Activated naive CD4-positive, alpha-beta T cell treated with anti-CD3 and anti-CD28 coated beads, Interleukin-2, amount 10 ng/mL, durations not matched to agents 7 days and 5 days (primary cell): ENCODE data around the gene PTPRF.
A peak's percentile ranks its signal among the peaks of the same experiment; 100 is the strongest.

ENCODE experiments used
- CTCF ChIA-PET: fragments of 350-600 bp; sonication (Branson Sonifier 250); formaldehyde crosslinking; loops from one replicate; lab custom pipeline; 2021; ENCODE audit warnings: antibody characterized with exemption; lab: Charles Lee
- DNase-seq: peaks from one replicate; pipeline ENCODE4 v3.0.0-alpha.2; 2020
- H3K27ac Mint-ChIP-seq: one replicate; pipeline ENCODE4 v1.8.0; 2021; ENCODE audit warnings: mild to moderate bottlenecking, moderate library complexity, mixed read lengths
- H3K27me3 Mint-ChIP-seq: one replicate; pipeline ENCODE4 v1.8.0; 2021; ENCODE audit warnings: mild to moderate bottlenecking, mixed read lengths
- H3K36me3 Mint-ChIP-seq: one replicate; pipeline ENCODE4 v1.8.0; 2021; ENCODE audit warnings: mixed read lengths
- H3K4me1 Mint-ChIP-seq: one replicate; pipeline ENCODE4 v1.8.0; 2021; ENCODE audit warnings: mixed read lengths
- H3K4me3 Mint-ChIP-seq: one replicate; pipeline ENCODE4 v1.8.0; 2021; ENCODE audit warnings: mild to moderate bottlenecking, moderate library complexity, mixed read lengths
- H3K9me3 Mint-ChIP-seq: one replicate; pipeline ENCODE4 v1.8.0; 2021; ENCODE audit warnings: mixed read lengths

PTPRF gene

DNA sequence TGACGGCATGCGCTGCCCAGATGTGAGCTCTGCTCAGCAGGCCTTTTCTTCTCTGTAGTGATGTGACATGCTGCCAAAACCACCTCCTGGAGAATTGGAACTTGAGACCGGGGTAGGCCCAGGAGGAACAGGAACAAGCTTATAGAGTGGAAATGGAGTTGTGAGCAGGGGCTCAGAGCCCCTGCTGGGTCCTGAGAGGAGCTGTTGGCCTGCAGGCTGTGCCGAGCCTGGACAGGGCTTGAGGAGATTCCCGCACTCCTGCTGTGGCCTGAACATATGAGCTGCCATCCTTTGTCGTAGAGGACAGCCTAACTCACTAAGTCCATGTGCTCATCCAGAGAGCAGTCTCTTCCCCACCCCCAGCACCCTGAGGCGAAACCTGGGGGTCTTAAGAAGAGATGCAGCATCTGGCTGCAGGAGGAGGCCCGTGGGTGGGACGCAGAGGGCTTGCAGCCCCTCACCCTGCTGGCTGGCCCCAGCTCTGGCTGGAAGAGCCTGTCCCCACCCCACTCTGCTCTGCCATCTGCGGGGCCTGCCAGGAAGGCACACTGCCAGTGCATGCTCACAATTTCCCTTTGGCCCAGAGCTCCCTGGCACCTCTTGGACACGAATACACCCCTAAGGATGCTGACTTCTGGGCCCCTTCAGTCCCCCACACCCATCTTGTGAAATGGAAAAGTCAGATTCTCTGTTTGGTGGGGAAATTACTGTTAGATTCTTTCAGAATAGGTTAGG is 42.5 kb downstream of the PTPRF start:
- CTCF ChIA-PET, result no interaction called here

DNA sequence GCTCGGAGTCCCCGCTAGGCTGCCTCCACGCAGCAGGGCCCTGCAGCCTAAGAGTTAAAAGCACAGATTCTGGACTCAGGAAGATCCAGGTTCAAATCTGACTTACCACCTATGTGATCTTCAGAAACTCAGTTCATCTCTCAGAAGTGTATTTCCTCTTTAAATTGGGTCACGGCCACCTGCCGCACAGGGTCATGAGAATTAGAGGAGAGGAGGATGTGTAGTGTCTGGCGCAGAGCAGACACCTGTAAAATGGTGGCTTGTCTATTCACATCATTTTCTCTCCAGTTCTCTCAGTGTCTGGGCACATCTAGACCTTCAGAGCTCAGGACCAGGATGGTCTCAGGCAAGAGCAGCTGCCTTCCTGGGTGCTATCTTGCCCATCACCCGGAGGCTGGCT is 45.8 kb downstream of the PTPRF start:
- no peak for DNase-seq
- CTCF ChIA-PET, result no interaction called here
- Mint-ChIP-seq H3K4me3 (no peak overlapping the region), H3K27ac (no peak overlapping the region), H3K27me3 (peaks cover 2% of the 10 kb centered on the region), H3K36me3 (no peaks in the 10 kb centered on the region), H3K9me3 (no peaks in the 10 kb centered on the region), H3K4me1 (no peaks in the 10 kb centered on the region)

More for the DNA sequence above, 42.5 kb downstream of the PTPRF start:
- Mint-ChIP-seq H3K9me3 (no peaks in the 10 kb centered on the region), H3K36me3 (no peaks in the 10 kb centered on the region), H3K27me3 (peaks cover 8% of the 10 kb centered on the region), H3K4me3 (no peak overlapping the region), H3K27ac (no peak overlapping the region), H3K4me1 (no peaks in the 10 kb centered on the region)
- DNase-seq, result no peak

- Mint-ChIP-seq H3K4me3 (no peak overlapping the region), H3K27me3 (no peaks in the 10 kb centered on the region), H3K4me1 (peaks cover 5% of the 10 kb centered on the region), H3K9me3 (no peaks in the 10 kb centered on the region), H3K36me3 (no peaks in the 10 kb centered on the region), H3K27ac (no peak overlapping the region)
- DNase-seq, result no peak
- CTCF ChIA-PET, result interaction anchor here (1.2 kb wide), 1 partner anchor 357 kb away, joined by 3 read pairs; no protein-coding TSS in a partner anchor
Measured at GRCh38 chr1:43577655-43578542, 47.2 kb downstream of the PTPRF start.

DNA sequence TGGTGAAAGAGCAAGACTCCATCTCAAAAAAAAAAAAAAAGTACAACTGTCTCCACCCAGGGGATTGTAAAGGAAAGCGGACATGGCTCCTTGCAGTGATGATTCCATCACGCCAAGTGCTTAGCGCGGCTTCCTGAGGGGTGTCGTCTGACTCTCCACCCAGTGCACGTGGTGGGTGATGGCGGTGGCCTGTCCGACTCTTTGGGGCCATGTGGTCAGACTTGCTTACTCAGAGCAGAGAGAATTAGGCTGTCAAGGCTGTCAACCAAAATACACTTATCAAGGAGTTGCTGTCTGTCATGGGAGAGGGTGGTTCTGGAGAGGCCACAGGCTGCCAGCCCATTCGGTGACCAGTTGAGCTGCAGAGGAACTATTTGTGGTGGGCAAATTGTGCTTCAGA is 49.4 kb downstream of the PTPRF start:
- H3K4me1 Mint-ChIP-seq, result peaks cover 5% of the 10 kb centered on the region
- CTCF ChIA-PET, result interaction anchor here (1.2 to 1.4 kb wide), 2 partner anchors 25 to 183 kb away, joined by 4 to 6 read pairs; no protein-coding TSS in a partner anchor
- no peaks in the 10 kb centered on the region for H3K36me3 Mint-ChIP-seq
- DNase-seq, result no peak
- H3K27ac Mint-ChIP-seq, result no peak overlapping the region
- no peak overlapping the region for H3K4me3 Mint-ChIP-seq
- no peaks in the 10 kb centered on the region for H3K27me3 Mint-ChIP-seq
- H3K9me3 Mint-ChIP-seq, result no peaks in the 10 kb centered on the region

DNA sequence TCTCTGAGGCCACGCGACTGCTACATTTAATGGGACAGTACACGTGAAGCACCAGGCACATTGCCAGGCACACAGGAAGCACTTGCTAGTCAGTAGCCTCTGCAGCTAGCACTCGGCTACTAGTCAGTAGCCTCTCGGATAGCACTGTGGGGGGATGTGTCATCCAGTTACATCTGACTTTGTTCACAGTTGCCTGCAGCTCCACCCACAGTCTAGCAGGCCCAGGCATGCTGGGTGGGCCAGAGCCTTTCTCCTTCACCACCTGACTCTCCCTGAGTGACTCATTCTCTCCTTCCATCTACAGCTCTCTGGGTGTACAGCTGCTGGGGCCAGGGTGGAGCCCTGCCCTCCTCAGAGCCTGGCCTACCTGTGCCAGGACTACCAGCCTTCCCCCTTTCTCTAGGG is 51.5 kb downstream of the PTPRF start:
- no peaks in the 10 kb centered on the region for H3K36me3 Mint-ChIP-seq
- H3K9me3 Mint-ChIP-seq, result no peaks in the 10 kb centered on the region
- H3K27ac Mint-ChIP-seq, result no peak overlapping the region
- peaks cover 5% of the 10 kb centered on the region for H3K4me1 Mint-ChIP-seq
- H3K4me3 Mint-ChIP-seq, result no peak overlapping the region
- CTCF ChIA-PET, result no interaction called here
- no peaks in the 10 kb centered on the region for H3K27me3 Mint-ChIP-seq
- DNase-seq, result peak; percentile 39

- H3K4me1 Mint-ChIP-seq, result peaks cover 5% of the 10 kb centered on the region
- no peak overlapping the region for H3K27ac Mint-ChIP-seq
- DNase-seq, result no peak
- H3K27me3 Mint-ChIP-seq, result no peaks in the 10 kb centered on the region
- H3K4me3 Mint-ChIP-seq, result no peak overlapping the region
- H3K36me3 Mint-ChIP-seq, result no peaks in the 10 kb centered on the region
- H3K9me3 Mint-ChIP-seq, result no peaks in the 10 kb centered on the region
- CTCF ChIA-PET, result no interaction called here
Measured at GRCh38 chr1:43583058-43583457, 52.4 kb downstream of the PTPRF start.

GRCh38 chr1:43584204-43584603 is 53.5 kb downstream of the PTPRF start:
- Mint-ChIP-seq H3K4me3 (no peak overlapping the region), H3K4me1 (peaks cover 5% of the 10 kb centered on the region), H3K9me3 (no peaks in the 10 kb centered on the region), H3K36me3 (no peaks in the 10 kb centered on the region), H3K27me3 (no peaks in the 10 kb centered on the region), H3K27ac (no peak overlapping the region)
- no peak for DNase-seq
- CTCF ChIA-PET, result no interaction called here

DNA sequence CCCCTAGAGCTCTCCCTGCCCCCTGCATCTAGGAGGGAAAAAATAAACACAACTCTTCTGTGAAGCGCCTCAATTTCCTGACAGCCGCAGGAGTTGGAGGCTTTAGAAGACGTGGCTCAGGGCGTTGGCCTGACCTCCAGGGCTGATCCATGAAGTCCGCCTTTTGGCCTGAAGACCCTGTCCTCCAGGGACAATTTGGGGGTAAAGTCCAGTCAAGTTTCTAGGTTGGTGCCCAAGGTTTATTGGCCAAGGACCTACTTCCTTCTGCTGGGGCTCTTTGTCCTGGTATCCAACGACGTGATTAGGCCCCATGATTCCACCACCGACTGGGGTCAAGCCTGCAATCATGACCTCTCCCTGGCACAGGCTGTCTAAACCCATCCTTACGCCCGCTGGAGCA is 54.9 kb downstream of the PTPRF start:
- no peaks in the 10 kb centered on the region for H3K36me3 Mint-ChIP-seq
- H3K27me3 Mint-ChIP-seq, result no peaks in the 10 kb centered on the region
- no peak for DNase-seq
- no peak overlapping the region for H3K27ac Mint-ChIP-seq
- H3K9me3 Mint-ChIP-seq, result no peaks in the 10 kb centered on the region
- CTCF ChIA-PET, result no interaction called here
- H3K4me3 Mint-ChIP-seq, result no peak overlapping the region
- H3K4me1 Mint-ChIP-seq, result peaks cover 5% of the 10 kb centered on the region

- no peaks in the 10 kb centered on the region for H3K36me3 Mint-ChIP-seq
- no peak for DNase-seq
- no peak overlapping the region for H3K4me3 Mint-ChIP-seq
- H3K9me3 Mint-ChIP-seq, result no peaks in the 10 kb centered on the region
- no peaks in the 10 kb centered on the region for H3K27me3 Mint-ChIP-seq
- CTCF ChIA-PET, result no interaction called here
- H3K27ac Mint-ChIP-seq, result no peak overlapping the region
- peaks cover 5% of the 10 kb centered on the region for H3K4me1 Mint-ChIP-seq
Measured at GRCh38 chr1:43586136-43586731, 55.6 kb downstream of the PTPRF start.

DNA sequence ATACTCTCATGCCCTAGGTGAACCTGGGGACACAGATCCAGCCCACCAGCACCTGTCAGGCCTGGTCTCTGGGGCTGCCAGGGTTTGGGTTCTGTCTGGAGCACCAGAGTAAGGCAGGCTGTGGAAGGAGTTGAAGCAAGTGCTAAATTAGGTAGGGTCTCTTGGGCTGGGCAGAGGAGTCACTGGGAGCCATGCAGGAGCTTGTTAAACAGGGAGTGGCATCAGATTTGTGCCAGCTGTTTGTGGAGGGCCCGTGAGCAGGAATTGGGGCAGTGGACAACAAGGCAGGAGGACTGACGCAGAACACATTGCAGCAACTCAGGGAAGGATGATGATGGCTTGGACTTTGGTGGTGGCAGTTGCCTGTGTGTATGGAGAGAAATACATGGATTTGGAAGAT is 56.3 kb downstream of the PTPRF start:
- no peaks in the 10 kb centered on the region for H3K27me3 Mint-ChIP-seq
- no peak overlapping the region for H3K4me3 Mint-ChIP-seq
- H3K4me1 Mint-ChIP-seq, result peaks cover 4% of the 10 kb centered on the region
- CTCF ChIA-PET, result no interaction called here
- no peaks in the 10 kb centered on the region for H3K9me3 Mint-ChIP-seq
- no peak overlapping the region for H3K27ac Mint-ChIP-seq
- H3K36me3 Mint-ChIP-seq, result no peaks in the 10 kb centered on the region
- DNase-seq, result no peak

DNA sequence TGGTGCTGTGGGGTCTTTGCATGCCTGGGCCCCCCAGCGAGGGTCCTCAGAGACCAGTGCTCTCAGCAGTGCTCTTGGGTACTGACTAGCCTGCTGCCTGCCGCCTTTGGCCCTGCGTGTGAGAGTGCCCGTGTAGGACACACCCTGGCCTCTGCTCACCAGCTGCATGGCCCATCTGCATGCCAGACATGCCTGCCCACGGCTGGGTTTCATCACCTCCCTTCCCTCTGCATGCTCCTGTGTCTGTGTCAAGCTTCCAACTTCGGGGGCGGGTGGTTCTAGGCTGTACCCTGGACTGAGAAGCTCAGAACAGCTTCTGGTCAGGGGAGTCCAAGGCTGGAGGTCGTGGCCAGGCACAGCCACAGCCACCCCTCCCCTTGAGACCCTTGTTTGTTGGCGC is 56.9 kb downstream of the PTPRF start:
- Mint-ChIP-seq H3K9me3 (no peaks in the 10 kb centered on the region), H3K27ac (no peak overlapping the region), H3K36me3 (no peaks in the 10 kb centered on the region), H3K4me3 (no peak overlapping the region), H3K27me3 (no peaks in the 10 kb centered on the region), H3K4me1 (no peaks in the 10 kb centered on the region)
- CTCF ChIA-PET, result no interaction called here
- no peak for DNase-seq

DNA sequence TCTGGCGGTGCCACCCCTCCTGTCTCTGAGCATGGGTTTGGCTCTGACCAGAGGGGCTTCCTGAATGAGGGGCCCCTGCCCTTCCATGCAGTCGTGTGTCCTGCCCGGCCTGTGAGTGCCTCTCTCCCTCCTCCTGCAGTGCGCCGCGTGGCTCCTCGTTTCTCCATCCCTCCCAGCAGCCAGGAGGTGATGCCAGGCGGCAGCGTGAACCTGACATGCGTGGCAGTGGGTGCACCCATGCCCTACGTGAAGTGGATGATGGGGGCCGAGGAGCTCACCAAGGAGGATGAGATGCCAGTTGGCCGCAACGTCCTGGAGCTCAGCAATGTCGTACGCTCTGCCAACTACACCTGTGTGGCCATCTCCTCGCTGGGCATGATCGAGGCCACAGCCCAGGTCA is 57.9 kb downstream of the PTPRF start:
- DNase-seq, result no peak
- H3K4me1 Mint-ChIP-seq, result no peaks in the 10 kb centered on the region
- CTCF ChIA-PET, result no interaction called here
- no peaks in the 10 kb centered on the region for H3K27me3 Mint-ChIP-seq
- H3K9me3 Mint-ChIP-seq, result no peaks in the 10 kb centered on the region
- no peak overlapping the region for H3K27ac Mint-ChIP-seq
- H3K36me3 Mint-ChIP-seq, result no peaks in the 10 kb centered on the region
- H3K4me3 Mint-ChIP-seq, result no peak overlapping the region

GRCh38 chr1:43590388-43590925 is 59.8 kb downstream of the PTPRF start:
- no peak overlapping the region for H3K27ac Mint-ChIP-seq
- CTCF ChIA-PET, result no interaction called here
- no peaks in the 10 kb centered on the region for H3K36me3 Mint-ChIP-seq
- no peak overlapping the region for H3K4me3 Mint-ChIP-seq
- H3K4me1 Mint-ChIP-seq, result no peaks in the 10 kb centered on the region
- H3K27me3 Mint-ChIP-seq, result no peaks in the 10 kb centered on the region
- no peaks in the 10 kb centered on the region for H3K9me3 Mint-ChIP-seq
- DNase-seq, result no peak

- Mint-ChIP-seq H3K9me3 (no peaks in the 10 kb centered on the region), H3K36me3 (no peaks in the 10 kb centered on the region), H3K27ac (no peak overlapping the region), H3K27me3 (no peaks in the 10 kb centered on the region), H3K4me3 (no peak overlapping the region), H3K4me1 (no peaks in the 10 kb centered on the region)
- DNase-seq, result no peak
- CTCF ChIA-PET, result no interaction called here
Measured at GRCh38 chr1:43591181-43591580, 60.5 kb downstream of the PTPRF start.
